Loucy (cell line): ENCODE data around the gene MAP4K3.
A peak's percentile ranks its signal among the peaks of the same experiment; 100 is the strongest.

Source experiments
- H2AFZ ChIP-seq: fragments of 200-600 bp; sonication (generic); 2 replicates; pipeline ENCODE4 v1.6.0; 2016; ENCODE audit warnings: antibody characterized with exemption, mild to moderate bottlenecking, low read length, moderate library complexity
- H3F3A ChIP-seq: fragments of 200-600 bp; 2 replicates; pipeline ENCODE4 v1.6.0; 2016; ENCODE audit warnings: antibody characterized with exemption, low read depth, mild to moderate bottlenecking
- H3K27me3 ChIP-seq: fragments of 200-600 bp; sonication (generic); 2 replicates; pipeline ENCODE4 v1.6.1; 2014; ENCODE audit warnings: low read length, mild to moderate bottlenecking; ENCODE audit not compliant: insufficient read depth, poor library complexity, severe bottlenecking
- H3K36me3 ChIP-seq: fragments of 200-600 bp; sonication (generic); 2 replicates; pipeline ENCODE4 v1.6.1; 2016; ENCODE audit warnings: low read length; ENCODE audit not compliant: insufficient read depth
- H3K4me1 ChIP-seq: fragments of 200-600 bp; sonication (generic); 2 replicates; pipeline ENCODE4 v1.5.1; 2014; ENCODE audit warnings: low read length, mild to moderate bottlenecking; ENCODE audit not compliant: insufficient read depth, poor library complexity, severe bottlenecking
- H3K4me2 ChIP-seq: fragments of 200-600 bp; sonication (generic); 2 replicates; pipeline ENCODE4 v1.6.0; 2014; ENCODE audit warnings: antibody characterized with exemption, low read length, low read depth, mild to moderate bottlenecking; ENCODE audit not compliant: poor library complexity, severe bottlenecking
- H3K4me3 ChIP-seq: fragments of 200-600 bp; sonication (generic); 2 replicates; pipeline ENCODE4 v1.5.1; 2014; ENCODE audit warnings: low read length, mild to moderate bottlenecking, mixed read lengths; ENCODE audit not compliant: poor library complexity, severe bottlenecking
- H3K79me2 ChIP-seq: fragments of 200-600 bp; sonication (generic); 2 replicates; pipeline ENCODE4 v1.6.1; 2014; ENCODE audit warnings: low read length; ENCODE audit not compliant: insufficient read depth
- H3K9ac ChIP-seq: fragments of 200-600 bp; sonication (generic); 2 replicates; pipeline ENCODE4 v1.6.0; 2014; ENCODE audit warnings: mild to moderate bottlenecking, low read depth, low read length, moderate library complexity; ENCODE audit not compliant: poor library complexity, severe bottlenecking
- H3K9me2 ChIP-seq: fragments of 200-600 bp; sonication (generic); replicated peaks from 2 replicates; pipeline ENCODE4 v1.6.1; 2016; ENCODE audit warnings: low read depth, low read length, mixed read lengths
- H3K9me3 ChIP-seq: fragments of 200-600 bp; sonication (generic); 2 replicates; pipeline ENCODE4 v1.6.1; 2014; ENCODE audit warnings: mild to moderate bottlenecking, antibody characterized with exemption, low read length, low read depth; ENCODE audit not compliant: insufficient read depth
- H4K20me1 ChIP-seq: fragments of 200-600 bp; sonication (generic); 2 replicates; pipeline ENCODE4 v1.6.0; 2014; ENCODE audit warnings: antibody characterized with exemption, low read length, mild to moderate bottlenecking; ENCODE audit not compliant: insufficient read depth, poor library complexity, severe bottlenecking
- EZH2phosphoT487 ChIP-seq: fragments of 200-600 bp; IDR thresholded peaks from 2 replicates; pipeline ENCODE4 v1.6.1; 2018; ENCODE audit warnings: antibody characterized with exemption, mild to moderate bottlenecking, moderate library complexity, borderline replicate concordance
- TF ChIP-seq, protein P1 (sequence below): fragments of 200-600 bp; sonication (generic); conservative IDR thresholded peaks from 2 replicates; pipeline ENCODE4 v1.5.1; 2014; ENCODE audit warnings: mild to moderate bottlenecking, antibody characterized with exemption, low read length

The MAP4K3 gene

DNA sequence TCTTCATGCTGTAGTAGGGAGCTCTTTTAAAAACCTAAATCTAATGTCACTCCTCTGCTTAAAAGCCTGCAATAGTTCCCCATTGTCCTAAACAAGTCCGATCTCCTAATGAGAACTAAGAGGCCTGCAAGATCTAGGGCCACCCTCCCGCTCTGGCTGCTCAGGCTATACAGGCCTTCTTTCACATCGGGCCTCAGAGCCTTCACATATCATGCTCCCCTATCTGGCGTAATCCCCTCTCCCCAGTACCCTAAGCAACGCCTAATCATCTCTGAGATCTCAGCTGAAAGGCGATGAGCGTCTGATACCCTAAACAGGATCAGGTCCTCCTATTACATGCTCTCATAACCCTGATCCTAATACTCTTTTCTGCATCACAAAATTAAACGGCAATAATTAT is 1.9 kb downstream of the MAP4K3 start:
- no peak overlapping the region for H2AFZ ChIP-seq
- peak overlapping the region; percentile 98 for H3K4me3 ChIP-seq
- peaks cover 41% of the 10 kb centered on the region for H4K20me1 ChIP-seq
- H3K4me1 ChIP-seq = peaks cover 69% of the 10 kb centered on the region
- peaks cover 65% of the 10 kb centered on the region for H3K79me2 ChIP-seq
- no peaks in the 10 kb centered on the region for H3K9me3 ChIP-seq
- TF ChIP-seq, protein P1, sequence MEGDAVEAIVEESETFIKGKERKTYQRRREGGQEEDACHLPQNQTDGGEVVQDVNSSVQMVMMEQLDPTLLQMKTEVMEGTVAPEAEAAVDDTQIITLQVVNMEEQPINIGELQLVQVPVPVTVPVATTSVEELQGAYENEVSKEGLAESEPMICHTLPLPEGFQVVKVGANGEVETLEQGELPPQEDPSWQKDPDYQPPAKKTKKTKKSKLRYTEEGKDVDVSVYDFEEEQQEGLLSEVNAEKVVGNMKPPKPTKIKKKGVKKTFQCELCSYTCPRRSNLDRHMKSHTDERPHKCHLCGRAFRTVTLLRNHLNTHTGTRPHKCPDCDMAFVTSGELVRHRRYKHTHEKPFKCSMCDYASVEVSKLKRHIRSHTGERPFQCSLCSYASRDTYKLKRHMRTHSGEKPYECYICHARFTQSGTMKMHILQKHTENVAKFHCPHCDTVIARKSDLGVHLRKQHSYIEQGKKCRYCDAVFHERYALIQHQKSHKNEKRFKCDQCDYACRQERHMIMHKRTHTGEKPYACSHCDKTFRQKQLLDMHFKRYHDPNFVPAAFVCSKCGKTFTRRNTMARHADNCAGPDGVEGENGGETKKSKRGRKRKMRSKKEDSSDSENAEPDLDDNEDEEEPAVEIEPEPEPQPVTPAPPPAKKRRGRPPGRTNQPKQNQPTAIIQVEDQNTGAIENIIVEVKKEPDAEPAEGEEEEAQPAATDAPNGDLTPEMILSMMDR = no peak
- no peak for TF ChIP-seq EZH2phosphoT487
- peak overlapping the region; percentile 87 for H3K9ac ChIP-seq
- H3K27me3 ChIP-seq = no peaks in the 10 kb centered on the region
- H3K9me2 ChIP-seq = no peaks in the 10 kb centered on the region
- peak overlapping the region; percentile 83 for H3K4me2 ChIP-seq
- no peaks in the 10 kb centered on the region for H3K36me3 ChIP-seq
- no peaks in the 10 kb centered on the region for H3F3A ChIP-seq

DNA sequence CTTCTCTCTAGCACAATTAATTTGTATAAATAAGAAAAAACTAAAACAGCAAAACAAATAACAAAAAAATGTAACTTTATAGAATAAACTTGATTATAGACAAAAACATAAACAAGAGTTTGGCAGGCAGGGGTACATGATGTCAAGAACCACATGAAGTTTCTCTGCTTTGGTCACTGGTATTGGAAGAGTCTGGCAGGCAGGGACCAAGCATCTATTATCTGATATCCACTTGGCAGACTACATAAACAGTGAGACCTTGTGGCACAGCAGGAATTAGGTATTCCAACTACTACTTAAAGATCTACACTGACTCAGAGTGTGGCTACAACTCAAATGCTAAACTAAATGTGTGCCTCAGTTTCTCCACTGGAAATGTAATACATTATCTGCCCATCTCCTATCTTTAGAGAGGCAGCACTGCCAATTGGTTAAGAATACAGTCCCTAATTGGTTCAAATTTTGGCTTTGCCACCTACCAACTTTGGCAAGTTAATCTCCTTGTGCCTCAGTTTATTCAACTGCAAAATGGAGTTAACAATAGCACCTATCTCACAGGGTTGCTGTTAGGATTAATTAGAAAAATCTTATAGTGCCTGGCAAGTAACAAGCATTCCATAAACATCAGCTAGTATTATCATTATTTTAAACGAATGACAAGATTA is 2.7 kb downstream of the MAP4K3 start:
- H2AFZ ChIP-seq = no peak overlapping the region
- peaks cover 41% of the 10 kb centered on the region for H4K20me1 ChIP-seq
- peak overlapping the region; percentile 83 for H3K4me2 ChIP-seq
- peak overlapping the region; percentile 98 for H3K4me3 ChIP-seq
- peaks cover 66% of the 10 kb centered on the region for H3K4me1 ChIP-seq
- TF ChIP-seq, protein P1 = no peak
- no peak for TF ChIP-seq EZH2phosphoT487
- no peaks in the 10 kb centered on the region for H3K9me2 ChIP-seq
- H3K36me3 ChIP-seq = no peaks in the 10 kb centered on the region
- peaks cover 73% of the 10 kb centered on the region for H3K79me2 ChIP-seq
- H3K9ac ChIP-seq = peak overlapping the region; percentile 87
- no peaks in the 10 kb centered on the region for H3K9me3 ChIP-seq
- H3K27me3 ChIP-seq = no peaks in the 10 kb centered on the region
- H3F3A ChIP-seq = no peaks in the 10 kb centered on the region

DNA sequence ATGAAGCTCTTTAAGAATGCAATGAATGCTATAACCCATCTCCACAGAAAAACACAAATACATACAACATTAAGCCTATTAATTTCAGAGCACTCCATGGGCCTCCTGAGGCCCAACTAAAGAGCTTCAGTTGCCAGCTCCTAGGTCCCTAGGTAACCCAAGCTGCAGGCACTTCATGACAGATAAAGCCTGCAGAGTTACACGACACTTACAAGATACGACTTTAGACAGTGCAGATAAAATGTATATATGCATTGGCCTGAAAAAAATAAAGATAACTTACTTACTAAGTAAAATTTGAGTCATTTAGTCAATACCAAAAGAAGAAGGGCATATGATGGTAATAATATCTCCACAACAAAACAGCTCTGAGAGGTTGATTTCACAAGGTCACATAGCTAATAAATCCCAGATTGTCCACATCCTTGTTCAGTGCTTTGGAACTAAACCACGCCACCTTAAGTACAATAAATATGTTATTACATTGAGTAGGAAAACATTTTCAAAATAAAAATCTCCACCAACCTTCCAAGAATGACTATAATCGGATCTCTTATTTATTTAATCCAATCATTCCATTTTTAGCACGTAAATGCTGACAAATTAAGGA is 3.4 kb downstream of the MAP4K3 start:
- Histone ChIP-seq H3K27me3 (no peaks in the 10 kb centered on the region), H3K4me2 (peak overlapping the region; percentile 83), H3F3A (no peaks in the 10 kb centered on the region), H3K9me2 (no peaks in the 10 kb centered on the region), H3K36me3 (no peaks in the 10 kb centered on the region), H4K20me1 (peaks cover 41% of the 10 kb centered on the region), H3K79me2 (peaks cover 80% of the 10 kb centered on the region), H3K9ac (peak overlapping the region; percentile 87), H3K4me1 (peaks cover 63% of the 10 kb centered on the region), H3K9me3 (no peaks in the 10 kb centered on the region), H2AFZ (no peak overlapping the region), H3K4me3 (peak overlapping the region; percentile 98)
- no peak for TF ChIP-seq EZH2phosphoT487
- TF ChIP-seq, protein P1 = no peak
